Suppressor macrophage treated with lipopolysaccharide for 1 hour (primary cell): ENCODE data around the gene CLEC4C.
"Not testable (repeated sequence)": the region's sequence is repeated elsewhere in the genome, so short reads cannot be mapped to it uniquely, and the experiment has no call there.

ENCODE experiments used
- DNase-seq, 3 donors: peaks; one replicate each; pipeline ENCODE4 v3.0.0-alpha.2; 2020 to 2022

CLEC4C gene, protein sequence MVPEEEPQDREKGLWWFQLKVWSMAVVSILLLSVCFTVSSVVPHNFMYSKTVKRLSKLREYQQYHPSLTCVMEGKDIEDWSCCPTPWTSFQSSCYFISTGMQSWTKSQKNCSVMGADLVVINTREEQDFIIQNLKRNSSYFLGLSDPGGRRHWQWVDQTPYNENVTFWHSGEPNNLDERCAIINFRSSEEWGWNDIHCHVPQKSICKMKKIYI

GRCh38 chr12:7747246-7747645 lies at the start of gene CLEC4C:
CLEC4C (minus strand) TSS chr12:7747375; CDS start chr12:7747348, 27 bp downstream.
- DNase-seq = peak; percentile 22 to 67 (median 37)

GRCh38 chr12:7793211-7793610 lies 46.0 kb upstream of the CLEC4C start:
- no peak for DNase-seq

DNA sequence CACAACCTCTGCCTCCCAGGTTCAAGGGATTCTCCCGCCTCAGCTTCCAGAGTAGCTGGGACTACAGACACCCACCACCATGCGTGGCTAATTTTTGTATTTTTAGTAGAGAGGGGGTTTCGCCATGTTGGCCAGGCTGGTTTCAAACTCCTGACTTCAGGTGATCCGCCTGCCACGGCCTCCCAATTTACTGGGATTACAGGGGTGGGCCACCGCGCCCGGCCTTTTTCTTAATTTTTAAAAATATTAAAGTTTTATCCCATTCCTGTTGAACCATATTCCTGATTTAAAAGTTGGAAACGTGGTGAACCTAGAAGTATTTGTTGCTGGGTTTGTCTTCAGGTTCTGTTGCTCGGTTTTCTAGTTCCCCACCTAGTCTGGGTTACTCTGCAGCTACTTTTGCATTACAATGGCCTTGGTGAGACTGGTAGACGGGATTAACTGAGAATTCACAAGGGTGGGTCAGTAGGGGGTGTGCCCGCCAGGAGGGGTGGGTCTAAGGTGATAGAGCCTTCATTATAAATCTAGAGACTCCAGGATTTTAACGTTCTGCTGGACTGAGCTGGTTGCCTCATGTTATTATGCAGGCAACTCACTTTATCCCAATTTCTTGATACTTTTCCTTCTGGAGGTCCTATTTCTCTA lies 41.8 kb upstream of the CLEC4C start, which contains the start of gene NANOG:
Gene NANOG (plus strand): TSS at position 519 of the 645 bp plus-strand sequence. CDS start 213 bp downstream, outside the sequence.
- DNase-seq = not testable (repeated sequence)

- DNase-seq = peak in 2 of 3 donors; percentile 47 to 58
Observed at GRCh38 chr12:7788294-7788660, 41.1 kb upstream of the CLEC4C start.

GRCh38 chr12:7787574-7788293 lies 40.6 kb upstream of the CLEC4C start:
- peak; percentile 69 to 79 (median 72) for DNase-seq

GRCh38 chr12:7784701-7785100 lies 37.5 kb upstream of the CLEC4C start:
- DNase-seq = peak in 1 of 3 donors; percentile 13

GRCh38 chr12:7783433-7783832 lies 36.3 kb upstream of the CLEC4C start:
- not testable (repeated sequence) for DNase-seq

DNA sequence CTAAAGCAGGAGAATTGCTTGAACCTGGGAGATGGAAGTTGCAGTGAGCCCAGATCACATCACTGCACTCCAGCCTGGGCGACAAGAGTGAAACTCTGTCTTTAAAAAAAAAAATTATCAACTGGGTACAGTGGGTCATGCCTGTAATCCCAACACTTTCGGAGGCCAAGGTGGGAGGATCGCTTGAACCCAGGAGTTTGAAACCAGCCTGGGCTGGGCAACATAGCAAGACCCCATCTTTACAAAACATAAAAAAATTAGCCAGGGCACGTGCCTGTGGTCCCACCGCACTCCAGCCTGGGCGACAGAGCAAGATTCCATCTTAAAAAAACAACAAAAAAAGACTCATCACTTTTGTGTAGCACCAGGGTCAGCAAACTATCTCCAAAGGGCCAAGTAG lies 34.9 kb upstream of the CLEC4C start:
- no peak for DNase-seq

GRCh38 chr12:7781274-7781673 lies 34.1 kb upstream of the CLEC4C start:
- no peak for DNase-seq

- DNase-seq = no peak
Observed at GRCh38 chr12:7769999-7770398, 22.8 kb upstream of the CLEC4C start.

GRCh38 chr12:7758766-7759140 lies 11.6 kb upstream of the CLEC4C start:
- no peak for DNase-seq

- DNase-seq = no peak
Observed at GRCh38 chr12:7756993-7757392, 9.8 kb upstream of the CLEC4C start.

GRCh38 chr12:7755668-7756067 lies 8.5 kb upstream of the CLEC4C start:
- DNase-seq = not testable (repeated sequence)

GRCh38 chr12:7751941-7752922 lies 5.1 kb upstream of the CLEC4C start:
- not testable (repeated sequence) for DNase-seq

- DNase-seq = no peak
Observed at GRCh38 chr12:7751394-7751793, 4.2 kb upstream of the CLEC4C start.

DNA sequence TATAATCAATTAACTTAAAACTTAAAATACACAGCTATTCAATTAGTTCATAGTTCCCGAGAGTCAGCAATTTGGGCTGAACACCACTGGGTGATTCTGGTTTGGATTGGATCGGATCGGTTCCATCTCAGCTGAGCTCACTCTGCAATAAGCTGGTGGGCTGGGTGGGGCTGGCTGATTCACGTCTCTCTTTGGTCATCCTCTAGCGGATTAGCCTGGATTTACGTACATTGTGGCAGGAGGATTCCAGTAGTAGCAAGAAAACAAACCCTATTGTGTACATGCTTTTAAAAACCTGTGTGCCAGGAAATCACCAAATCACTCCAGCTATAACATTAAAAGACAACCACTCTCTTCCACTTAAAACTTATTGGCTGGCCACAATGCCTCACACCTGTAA lies 3.2 kb upstream of the CLEC4C start:
- no peak for DNase-seq

DNA sequence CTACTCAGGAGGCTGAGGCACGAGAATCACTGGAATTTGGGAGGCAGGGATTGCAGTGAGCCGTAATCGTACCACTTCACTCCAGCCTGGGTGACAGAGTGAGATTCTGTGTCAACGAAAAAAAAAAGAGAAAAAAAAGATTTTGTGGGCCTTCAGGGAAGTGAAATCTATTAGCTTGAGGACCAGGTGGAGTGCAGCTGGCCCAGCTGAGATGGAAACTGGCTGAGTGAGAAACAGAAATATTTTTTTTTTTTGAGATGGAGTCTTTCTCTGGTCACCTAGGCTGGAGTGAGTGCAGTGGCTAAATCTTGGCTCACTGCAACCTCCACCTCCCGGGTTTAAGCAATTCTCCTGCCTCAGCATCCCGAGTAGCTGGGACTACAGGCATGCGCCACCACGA lies 2.3 kb upstream of the CLEC4C start:
- DNase-seq = no peak

DNA sequence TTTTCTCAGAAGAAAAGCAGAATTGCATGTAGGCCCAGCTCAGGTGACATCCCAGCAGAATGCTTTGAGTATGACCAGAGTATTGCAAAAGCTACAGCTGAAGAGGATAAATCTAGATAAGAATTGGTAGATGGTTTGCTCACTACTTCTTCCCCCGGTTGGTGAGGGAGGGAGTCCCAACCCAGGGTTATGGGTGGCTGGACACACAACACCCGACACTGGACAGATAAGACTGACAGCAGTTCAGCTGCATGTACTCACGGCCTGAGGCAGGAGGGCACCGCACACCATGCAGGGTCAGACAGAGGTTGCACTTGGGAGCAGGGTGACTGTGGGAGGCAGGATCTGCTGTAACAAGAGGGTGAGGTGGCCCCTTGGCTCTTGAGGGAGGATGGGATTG lies 1.7 kb upstream of the CLEC4C start:
- DNase-seq = no peak

DNA sequence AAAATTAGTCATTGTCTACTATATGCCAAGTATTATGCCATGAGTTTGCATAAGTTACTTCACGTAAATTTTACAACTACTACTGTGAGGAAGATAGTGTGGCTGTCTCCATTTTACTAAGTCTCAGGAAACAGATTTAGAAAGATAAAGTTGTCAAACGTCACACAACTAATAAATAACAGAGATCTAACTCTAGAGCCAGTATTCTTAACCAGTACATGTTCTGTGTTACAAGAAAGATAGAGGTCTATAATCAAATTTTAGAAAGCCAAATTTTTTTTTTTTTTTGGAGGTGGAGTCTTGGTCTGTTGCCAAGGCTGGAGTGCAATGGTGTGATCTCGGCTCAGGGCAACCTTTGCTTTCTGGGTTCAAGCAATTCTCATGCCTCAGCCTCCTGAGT lies 14.2 kb downstream of the CLEC4C start:
- DNase-seq = no peak

DNA sequence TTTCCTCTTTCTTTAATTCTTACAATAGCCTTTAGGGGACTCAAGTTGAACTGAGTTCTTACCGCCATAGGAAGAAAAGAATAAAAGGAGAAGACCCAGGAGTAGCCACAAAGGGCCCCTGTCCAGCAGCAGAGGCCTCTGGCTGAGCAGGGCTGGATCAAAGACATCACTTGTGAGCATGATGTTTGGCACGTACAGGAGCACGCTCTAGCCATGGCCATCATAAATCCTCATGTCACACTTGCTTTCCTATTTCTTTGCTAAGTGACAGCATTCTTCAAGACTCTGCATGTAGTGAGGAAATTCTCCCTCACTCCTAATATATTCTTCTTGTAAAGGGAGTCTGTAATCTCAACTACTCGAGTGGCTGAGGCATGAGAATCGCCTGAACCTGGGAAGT lies 15.7 kb downstream of the CLEC4C start:
- no peak for DNase-seq

- DNase-seq = not testable (repeated sequence)
Observed at GRCh38 chr12:7730984-7731383, 16.2 kb downstream of the CLEC4C start.

DNA sequence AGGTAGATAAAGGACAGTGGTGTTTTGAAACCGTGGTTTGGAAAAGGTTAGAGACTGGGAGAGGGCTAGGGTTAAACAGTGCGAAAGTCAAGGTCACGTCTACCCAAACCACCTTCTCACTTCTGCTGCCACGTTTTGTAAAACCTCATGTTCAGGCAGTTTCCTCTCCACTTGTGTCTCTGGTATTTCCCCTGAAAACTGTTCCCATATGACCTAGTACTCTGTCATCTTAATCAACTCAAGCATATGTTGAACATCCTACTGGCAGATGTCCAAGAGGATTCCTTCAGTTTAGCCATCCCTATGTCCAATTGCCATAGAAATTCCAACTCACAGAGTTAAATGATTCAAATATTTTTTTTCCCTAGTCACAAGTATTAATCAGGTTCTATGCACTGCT lies 17.4 kb downstream of the CLEC4C start:
- DNase-seq = peak; percentile 40 to 66 (median 61)

DNA sequence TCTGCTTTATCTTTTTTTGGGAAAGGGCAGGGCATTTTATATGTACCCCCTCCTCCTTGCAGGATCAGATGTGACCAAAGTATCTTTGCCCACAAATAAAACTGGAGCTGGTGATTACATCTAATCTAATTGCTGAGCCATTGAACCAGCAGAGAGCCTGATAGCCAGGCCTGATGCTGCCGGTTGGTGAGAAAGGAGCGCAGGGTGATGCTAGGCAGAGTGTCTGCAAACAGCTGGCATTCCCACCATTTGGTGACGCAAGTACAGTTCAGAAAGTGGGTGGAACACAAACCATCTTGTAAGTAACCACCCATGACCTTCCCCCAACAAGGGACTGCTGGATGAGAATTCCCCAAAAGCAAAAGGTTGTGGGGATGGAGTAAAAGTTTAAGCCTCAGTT lies 23.2 kb downstream of the CLEC4C start:
- DNase-seq = no peak
